Natural killer cell (primary cell): ENCODE data around the gene RASAL3. TPM values are rescaled to one million over a fixed set of nuclear protein-coding genes. Genes with fewer than 3 reads are reported as not detected.

ENCODE experiments used
- ATAC-seq, 3 donors: fragments of 150-1000 bp in 2 of 3; fragments of 200-7000 bp in 1 of 3; cut with Tn5 transposase; 1 replicate in 1 of 3; 2 replicates in 2 of 3; pipeline ENCODE4 v1.10.0; 2021; ENCODE audit warnings: mild to moderate bottlenecking in 2 of 3, moderate library complexity in 2 of 3
- DNase-seq, 2 donors: peaks; one replicate each; pipeline versions ENCODE4 v3.0.0 to v3.0.0-alpha.2; 2013 to 2021; ENCODE audit warnings: mixed read lengths in 1 of 2
- H3K27ac ChIP-seq: one replicate; pipeline ENCODE4 v1.5.1; 2013; ENCODE audit warnings: mild to moderate bottlenecking, low read length
- H3K27me3 ChIP-seq: one replicate; pipeline ENCODE4 v1.6.1; 2013; ENCODE audit warnings: low read length; ENCODE audit not compliant: control insufficient read depth, insufficient read depth
- H3K36me3 ChIP-seq: one replicate; pipeline ENCODE4 v1.6.1; 2013; ENCODE audit warnings: low read length; ENCODE audit not compliant: control insufficient read depth, insufficient read depth
- H3K4me1 ChIP-seq: one replicate; pipeline ENCODE4 v1.6.1; 2013; ENCODE audit warnings: low read length; ENCODE audit not compliant: control insufficient read depth, insufficient read depth
- H3K4me3 ChIP-seq: one replicate; pipeline ENCODE4 v1.5.1; 2013; ENCODE audit warnings: low read length
- H3K9me3 ChIP-seq: one replicate; pipeline ENCODE4 v1.6.1; 2013; ENCODE audit warnings: low read length; ENCODE audit not compliant: control insufficient read depth, insufficient read depth
- H3K27ac Mint-ChIP-seq, 2 donors: one replicate each; pipeline ENCODE4 v1.8.0; 2022; ENCODE audit warnings: mild to moderate bottlenecking in 2 of 2, mixed read lengths in 2 of 2, moderate library complexity in 1 of 2
- H3K27me3 Mint-ChIP-seq, 2 donors: one replicate each; pipeline ENCODE4 v1.8.0; 2022; ENCODE audit warnings: low read depth in 2 of 2, mixed read lengths in 2 of 2
- H3K36me3 Mint-ChIP-seq: one replicate; pipeline ENCODE4 v1.8.0; 2022; ENCODE audit warnings: mixed read lengths
- H3K4me1 Mint-ChIP-seq, 2 donors: one replicate each; pipeline ENCODE4 v1.8.0; 2022; ENCODE audit warnings: mixed read lengths in 2 of 2
- H3K4me3 Mint-ChIP-seq: one replicate; pipeline ENCODE4 v1.8.0; 2022; ENCODE audit warnings: mild to moderate bottlenecking, moderate library complexity, mixed read lengths
- H3K9me3 Mint-ChIP-seq, 2 donors: one replicate each; pipeline ENCODE4 v1.8.0; 2022; ENCODE audit warnings: mixed read lengths in 2 of 2
- CTCF ChIP-seq: fragments of 200-600 bp; IDR thresholded peaks from one replicate; pipeline ENCODE4 v1.8.0; 2022; ENCODE audit warnings: antibody characterized with exemption
- WGBS: methylation state at CpG from one replicate; pipeline ENCODE4 v1.1.7; 2013; ENCODE audit warnings: missing lambda C conversion rate; ENCODE audit not compliant: insufficient coverage; 5-methylcytosine and 5-hydroxymethylcytosine counted together
- intact Hi-C: fragments of 100-400 bp; cut with micrococcal nuclease; formaldehyde crosslinking; loops from one replicate; pipeline ENCODE4 v1.14.2; 2022
- total RNA-seq, 4 donors: library from RNA; stranded (reverse); fragments of 120-200 nt in 1 of 4; gene quantifications; one replicate each; pipeline versions ENCODE4 v1.2.3 to v1.2.4, GENCODE V29; 2013 to 2022

RASAL3 gene
- total RNA-seq, 3 donors from 2014 or later (not counting 1 experiment from before 2014, with no cell fraction given) = 217 to 283 (median 224) TPM

GRCh38 chr19:15439821-15440641, 24.3 kb downstream of the RASAL3 start:
- H3K27ac ChIP-seq = no peak overlapping the region
- TF ChIP-seq CTCF = no peak
- no peaks in the 10 kb centered on the region for H3K36me3 Mint-ChIP-seq
- H3K27ac Mint-ChIP-seq = no peak overlapping the region
- no peak overlapping the region for H3K4me3 Mint-ChIP-seq
- no peak for DNase-seq
- intact Hi-C loops = no loop called here
- no peaks in the 10 kb centered on the region for H3K36me3 ChIP-seq
- no peak for ATAC-seq
- H3K27me3 ChIP-seq = no peaks in the 10 kb centered on the region
- H3K4me3 ChIP-seq = no peak overlapping the region
- H3K9me3 Mint-ChIP-seq = no peaks in the 10 kb centered on the region
- WGBS = 96% methylated on average over 38 of the region's 38 CpGs
- H3K27me3 Mint-ChIP-seq = no peaks in the 10 kb centered on the region
- no peaks in the 10 kb centered on the region for H3K4me1 Mint-ChIP-seq
- no peaks in the 10 kb centered on the region for H3K4me1 ChIP-seq
- no peaks in the 10 kb centered on the region for H3K9me3 ChIP-seq

GRCh38 chr19:15439078-15439799, 25.1 kb downstream of the RASAL3 start:
- Mint-ChIP-seq H3K9me3 (no peaks in the 10 kb centered on the region), H3K4me3 (no peak overlapping the region), H3K36me3 (no peaks in the 10 kb centered on the region), H3K27ac (no peak overlapping the region), H3K4me1 (no peaks in the 10 kb centered on the region), H3K27me3 (no peaks in the 10 kb centered on the region)
- no peaks in the 10 kb centered on the region for H3K27me3 ChIP-seq
- WGBS = 66% methylated on average over 23 of the region's 25 CpGs
- intact Hi-C loops = no loop called here
- no peaks in the 10 kb centered on the region for H3K4me1 ChIP-seq
- no peak for DNase-seq
- no peak for TF ChIP-seq CTCF
- no peak for ATAC-seq
- H3K27ac ChIP-seq = no peak overlapping the region
- no peak overlapping the region for H3K4me3 ChIP-seq
- H3K9me3 ChIP-seq = no peaks in the 10 kb centered on the region
- no peaks in the 10 kb centered on the region for H3K36me3 ChIP-seq

GRCh38 chr19:15438577-15438976, 25.8 kb downstream of the RASAL3 start:
- Mint-ChIP-seq H3K27ac (no peak overlapping the region), H3K4me3 (no peak overlapping the region), H3K9me3 (no peaks in the 10 kb centered on the region), H3K4me1 (peaks cover under 1 to 1% of the 10 kb centered on the region in 2 donors), H3K36me3 (no peaks in the 10 kb centered on the region), H3K27me3 (no peaks in the 10 kb centered on the region)
- Histone ChIP-seq H3K4me1 (peaks cover 2% of the 10 kb centered on the region), H3K27ac (no peak overlapping the region), H3K4me3 (no peak overlapping the region), H3K36me3 (no peaks in the 10 kb centered on the region), H3K9me3 (no peaks in the 10 kb centered on the region), H3K27me3 (no peaks in the 10 kb centered on the region)
- intact Hi-C loops = no loop called here
- no peak for TF ChIP-seq CTCF
- DNase-seq (no peak), ATAC-seq (no peak)
- 94% methylated on average over 27 of the region's 27 CpGs for WGBS
